MCF 10A (cell line): ENCODE measurements around the gene ATF6B. TPM values are rescaled to one million over a fixed set of nuclear protein-coding genes. Genes with fewer than 3 reads are reported as not detected.

Experiments used
- BruUV-seq: library from RNA; stranded (reverse); fragments of 400-500 nt; replicated peaks from 2 replicates; lab custom pipeline; 2021; lab: Mats Ljungman, UMichigan
- CTCF ChIA-PET: fragments of 300-600 bp; sonication (Branson Sonifier 250); formaldehyde crosslinking; extraction: SDS; loops from one replicate; lab custom pipeline; 2021; ENCODE audit warnings: antibody characterized with exemption, inconsistent platforms; lab: Yijun Ruan, JAX
- POLR2A ChIA-PET: fragments of 300-600, 350-650 bp; sonication (Branson Sonifier 250); formaldehyde crosslinking; extraction: SDS; loops from one replicate; lab custom pipeline; 2020; ENCODE audit warnings: antibody characterized with exemption, inconsistent platforms; lab: Yijun Ruan, JAX
- DNase-seq: peaks from one replicate; pipeline ENCODE4 v3.0.0-alpha.2; 2018; ENCODE audit not compliant: unreplicated experiment
- H3K27ac Mint-ChIP-seq: one replicate; pipeline ENCODE4 v1.8.0; 2022; ENCODE audit warnings: mild to moderate bottlenecking, low read depth, mixed read lengths; ENCODE audit not compliant: unreplicated experiment
- H3K27me3 Mint-ChIP-seq: one replicate; pipeline ENCODE4 v1.8.0; 2022; ENCODE audit warnings: mixed read lengths; ENCODE audit not compliant: insufficient read depth, unreplicated experiment
- H3K36me3 Mint-ChIP-seq: one replicate; pipeline ENCODE4 v1.8.0; 2022; ENCODE audit warnings: mild to moderate bottlenecking, moderate library complexity, mixed read lengths; ENCODE audit not compliant: insufficient read depth, unreplicated experiment
- H3K4me1 Mint-ChIP-seq: one replicate; pipeline ENCODE4 v1.8.0; 2022; ENCODE audit warnings: mixed read lengths; ENCODE audit not compliant: insufficient read depth, unreplicated experiment
- H3K4me3 Mint-ChIP-seq: one replicate; pipeline ENCODE4 v1.8.0; 2022; ENCODE audit warnings: mild to moderate bottlenecking, moderate library complexity, mixed read lengths; ENCODE audit not compliant: unreplicated experiment
- H3K9me3 Mint-ChIP-seq: one replicate; pipeline ENCODE4 v1.8.0; 2022; ENCODE audit warnings: mixed read lengths; ENCODE audit not compliant: unreplicated experiment
- intact Hi-C: fragments of 100-400 bp; cut with micrococcal nuclease; formaldehyde crosslinking; loops from 2 replicates; pipeline ENCODE4 v1.14.1; 2022
- total RNA-seq: library from RNA; stranded (reverse); gene quantifications from 2 replicates; pipeline ENCODE4 v1.2.3, GENCODE V29; 2022
- TF ChIP-seq, protein P1 (sequence below): fragments of 200-600 bp; IDR thresholded peaks from one replicate; pipeline ENCODE4 v1.8.0; 2022; ENCODE audit warnings: antibody characterized with exemption, mild to moderate bottlenecking; ENCODE audit not compliant: unreplicated experiment

Gene ATF6B
- total RNA-seq, 1 experiment from 2014 or later = 65.6 TPM

DNA sequence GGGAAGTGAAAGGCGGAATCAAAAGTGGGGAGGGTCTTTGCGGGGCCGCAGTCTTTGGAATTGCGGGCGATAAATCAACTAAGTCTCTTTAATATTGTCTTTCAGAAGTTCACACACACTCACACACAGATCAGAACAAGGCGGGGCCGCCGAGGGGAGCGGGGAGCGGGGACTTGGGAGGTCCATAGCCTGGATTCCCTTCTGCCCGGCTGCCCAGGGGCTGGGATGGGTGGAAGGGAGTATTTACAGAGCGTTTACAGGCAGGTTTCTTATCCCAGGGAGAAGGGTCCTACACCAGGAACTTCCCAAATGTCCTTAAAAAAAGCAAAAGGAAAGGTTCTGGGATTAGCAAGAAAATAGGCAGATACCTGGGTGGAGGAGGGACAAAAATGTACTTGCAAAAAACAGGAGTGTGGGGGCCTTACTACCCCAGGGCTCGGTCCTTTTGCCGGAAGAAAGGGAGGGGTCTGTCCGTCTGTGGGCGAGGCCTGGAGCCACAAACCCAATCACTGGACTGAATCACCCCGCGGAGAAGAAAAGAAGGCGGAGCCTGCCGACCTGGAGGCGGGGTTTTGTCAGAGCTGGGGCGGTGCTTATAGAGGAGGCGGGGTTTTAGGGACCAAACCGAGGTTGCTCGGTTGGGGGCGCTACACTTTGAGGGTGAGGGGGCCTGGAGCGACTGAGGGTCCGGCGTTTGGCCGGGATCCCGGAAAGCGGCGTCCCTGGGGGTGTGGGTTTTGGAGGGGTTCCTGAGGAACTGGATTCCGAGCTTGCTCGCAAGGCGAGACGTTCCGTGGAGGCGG is 20.4 kb upstream of the ATF6B start:
- POLR2A ChIA-PET = interaction anchor here (0.6 to 0.7 kb wide), 3 partner anchors 38 to 532 kb away, joined by 3 to 4 read pairs (median 3); partner anchors contain the start of gene NEU1

DNA sequence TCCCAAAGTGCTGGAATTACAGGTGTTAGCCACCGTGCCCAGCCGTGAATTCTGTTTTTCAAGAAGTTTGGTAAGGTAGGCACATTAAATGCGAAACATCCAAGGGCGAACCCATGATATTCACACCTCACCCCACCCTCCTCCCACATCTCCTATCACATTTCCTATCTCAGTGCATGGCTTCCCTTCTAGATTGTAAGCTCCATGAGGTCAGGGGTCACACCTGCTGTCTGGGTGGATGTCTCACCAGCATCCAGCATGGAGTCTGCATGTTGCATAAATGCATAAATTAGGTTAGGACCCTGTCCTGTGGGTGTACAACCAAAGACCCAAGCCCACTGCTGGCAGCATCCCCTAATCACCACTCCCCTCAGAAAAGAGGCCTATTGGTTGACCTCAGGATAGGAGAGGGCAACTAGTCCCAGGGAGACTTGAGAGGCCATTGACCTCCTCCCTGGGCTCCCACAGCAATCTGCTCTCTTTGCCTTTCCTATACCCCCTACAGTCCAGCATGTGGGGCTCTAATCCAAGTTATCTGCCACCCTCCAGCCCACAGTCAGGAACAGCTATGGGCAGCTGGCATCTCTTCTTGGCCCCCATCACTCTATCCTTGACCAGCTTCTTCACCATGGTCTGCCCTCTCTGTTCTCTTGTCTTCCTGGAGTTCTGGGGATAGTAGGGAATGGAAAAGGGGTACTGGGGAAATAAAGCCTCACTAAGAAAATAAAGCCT is 19.5 kb upstream of the ATF6B start:
- Mint-ChIP-seq H3K27me3 (no peaks in the 10 kb centered on the region), H3K27ac (no peak overlapping the region), H3K4me3 (no peak overlapping the region), H3K36me3 (no peaks in the 10 kb centered on the region), H3K4me1 (peaks cover 15% of the 10 kb centered on the region), H3K9me3 (no peaks in the 10 kb centered on the region)
- TF ChIP-seq, protein P1, sequence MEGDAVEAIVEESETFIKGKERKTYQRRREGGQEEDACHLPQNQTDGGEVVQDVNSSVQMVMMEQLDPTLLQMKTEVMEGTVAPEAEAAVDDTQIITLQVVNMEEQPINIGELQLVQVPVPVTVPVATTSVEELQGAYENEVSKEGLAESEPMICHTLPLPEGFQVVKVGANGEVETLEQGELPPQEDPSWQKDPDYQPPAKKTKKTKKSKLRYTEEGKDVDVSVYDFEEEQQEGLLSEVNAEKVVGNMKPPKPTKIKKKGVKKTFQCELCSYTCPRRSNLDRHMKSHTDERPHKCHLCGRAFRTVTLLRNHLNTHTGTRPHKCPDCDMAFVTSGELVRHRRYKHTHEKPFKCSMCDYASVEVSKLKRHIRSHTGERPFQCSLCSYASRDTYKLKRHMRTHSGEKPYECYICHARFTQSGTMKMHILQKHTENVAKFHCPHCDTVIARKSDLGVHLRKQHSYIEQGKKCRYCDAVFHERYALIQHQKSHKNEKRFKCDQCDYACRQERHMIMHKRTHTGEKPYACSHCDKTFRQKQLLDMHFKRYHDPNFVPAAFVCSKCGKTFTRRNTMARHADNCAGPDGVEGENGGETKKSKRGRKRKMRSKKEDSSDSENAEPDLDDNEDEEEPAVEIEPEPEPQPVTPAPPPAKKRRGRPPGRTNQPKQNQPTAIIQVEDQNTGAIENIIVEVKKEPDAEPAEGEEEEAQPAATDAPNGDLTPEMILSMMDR = no peak
- no peak for DNase-seq
- ChIA-PET CTCF (interaction anchor here (2.2 kb wide), 1 partner anchor 29 kb away, joined by 6 read pairs; no protein-coding TSS in a partner anchor), POLR2A (interaction anchor here (0.6 to 0.7 kb wide), 3 partner anchors 37 to 531 kb away, joined by 3 to 4 read pairs (median 3); partner anchors contain the start of gene NEU1)
- no TSS peak for BruUV-seq
- intact Hi-C loops = no loop called here

More for the DNA sequence above, 20.4 kb upstream of the ATF6B start:
- CTCF ChIA-PET = interaction anchor here (2.2 kb wide), 1 partner anchor 30 kb away, joined by 6 read pairs; no protein-coding TSS in a partner anchor
- H3K4me3 Mint-ChIP-seq = no peak overlapping the region
- no peak for DNase-seq
- no peaks in the 10 kb centered on the region for H3K36me3 Mint-ChIP-seq
- no peak overlapping the region for H3K27ac Mint-ChIP-seq
- no TSS peak for BruUV-seq
- no peaks in the 10 kb centered on the region for H3K9me3 Mint-ChIP-seq
- TF ChIP-seq, protein P1 = no peak
- intact Hi-C loops = no loop called here
- H3K4me1 Mint-ChIP-seq = peaks cover 15% of the 10 kb centered on the region
- no peaks in the 10 kb centered on the region for H3K27me3 Mint-ChIP-seq

DNA sequence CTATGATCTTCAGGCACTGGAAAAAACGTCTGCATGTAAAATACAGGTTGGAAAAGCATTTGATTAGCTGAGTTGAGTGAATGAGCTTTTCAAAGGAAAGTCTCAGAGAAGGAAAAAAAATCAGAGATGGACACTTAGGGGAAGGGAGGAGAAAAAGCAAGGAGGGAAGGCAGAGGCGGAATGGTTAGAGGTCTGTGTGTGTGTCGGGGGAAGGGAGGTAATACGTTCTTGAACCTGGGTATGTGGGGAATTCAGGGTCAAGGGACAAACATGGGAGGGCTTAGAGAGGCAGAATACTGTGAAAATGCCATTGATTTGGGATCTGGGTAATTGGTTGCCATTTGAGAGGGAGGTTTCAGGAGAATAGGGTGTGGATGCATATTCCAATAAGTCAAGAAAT is 18.6 kb upstream of the ATF6B start:
- DNase-seq = no peak
- no peaks in the 10 kb centered on the region for H3K9me3 Mint-ChIP-seq
- no peaks in the 10 kb centered on the region for H3K36me3 Mint-ChIP-seq
- no TSS peak for BruUV-seq
- H3K27ac Mint-ChIP-seq = no peak overlapping the region
- no peak overlapping the region for H3K4me3 Mint-ChIP-seq
- ChIA-PET CTCF (interaction anchor here (0.6 to 2.2 kb wide), 2 partner anchors 28 to 100 kb away, joined by 3 to 6 read pairs; no protein-coding TSS in a partner anchor), POLR2A (interaction anchor here (0.6 to 1.7 kb wide), 5 partner anchors 16 to 196 kb away, joined by 3 to 10 read pairs (median 3); partner anchors contain the start of gene FKBPL)
- no peaks in the 10 kb centered on the region for H3K27me3 Mint-ChIP-seq
- TF ChIP-seq, protein P1 = no peak
- H3K4me1 Mint-ChIP-seq = peaks cover 15% of the 10 kb centered on the region
- intact Hi-C loops = no loop called here
